HG02763 (cell line): ENCODE data around the gene PACS2.

Experiments used
- ATAC-seq: cut with Tn5 transposase; IDR thresholded peaks from one replicate; pipeline ENCODE4 v1.9.1; 2021; ENCODE audit warnings: mild to moderate bottlenecking, moderate library complexity; ENCODE audit not compliant: unreplicated experiment

The PACS2 gene

GRCh38 chr14:105419195-105420091 is 104.9 kb downstream of the PACS2 start, which contains the start of gene MTA1:
Gene MTA1 (plus strand): TSS chr14:105419827. CDS start chr14:105420036, 209 bp downstream.
- peak; percentile 43 for ATAC-seq

- no peak for ATAC-seq
These were observed 105.8 kb downstream of the PACS2 start for GRCh38 chr14:105420101-105420973.

GRCh38 chr14:105420974-105421674 is 106.6 kb downstream of the PACS2 start:
- no peak for ATAC-seq

GRCh38 chr14:105421723-105422615 is 107.4 kb downstream of the PACS2 start:
- no peak for ATAC-seq

GRCh38 chr14:105422695-105423487 is 108.3 kb downstream of the PACS2 start:
- ATAC-seq = no peak

GRCh38 chr14:105423488-105424195 is 109.1 kb downstream of the PACS2 start:
- ATAC-seq = no peak

GRCh38 chr14:105424861-105425260 is 110.3 kb downstream of the PACS2 start:
- no peak for ATAC-seq

- no peak for ATAC-seq
These were observed 111.3 kb downstream of the PACS2 start for GRCh38 chr14:105425823-105426247.

GRCh38 chr14:105426416-105427130 is 112.0 kb downstream of the PACS2 start:
- ATAC-seq = no peak

- no peak for ATAC-seq
These were observed 112.9 kb downstream of the PACS2 start for GRCh38 chr14:105427412-105427811.

- ATAC-seq = no peak
These were observed 113.5 kb downstream of the PACS2 start for GRCh38 chr14:105427936-105428485.

GRCh38 chr14:105430042-105430441 is 115.5 kb downstream of the PACS2 start:
- ATAC-seq = no peak

GRCh38 chr14:105430565-105430964 is 116.0 kb downstream of the PACS2 start:
- ATAC-seq = no peak

- no peak for ATAC-seq
These were observed 116.7 kb downstream of the PACS2 start for GRCh38 chr14:105431256-105431655.

GRCh38 chr14:105432657-105433056 is 118.1 kb downstream of the PACS2 start:
- no peak for ATAC-seq

GRCh38 chr14:105433161-105433605 is 118.6 kb downstream of the PACS2 start:
- no peak for ATAC-seq

- no peak for ATAC-seq
These were observed 121.9 kb downstream of the PACS2 start for GRCh38 chr14:105436402-105436801.
